Measurements from ENCODE around the gene PPP3CB.
"Not testable (repeated sequence)": the region's sequence is repeated elsewhere in the genome, so short reads cannot be mapped to it uniquely, and the experiment has no call there.

Gene PPP3CB

DNA sequence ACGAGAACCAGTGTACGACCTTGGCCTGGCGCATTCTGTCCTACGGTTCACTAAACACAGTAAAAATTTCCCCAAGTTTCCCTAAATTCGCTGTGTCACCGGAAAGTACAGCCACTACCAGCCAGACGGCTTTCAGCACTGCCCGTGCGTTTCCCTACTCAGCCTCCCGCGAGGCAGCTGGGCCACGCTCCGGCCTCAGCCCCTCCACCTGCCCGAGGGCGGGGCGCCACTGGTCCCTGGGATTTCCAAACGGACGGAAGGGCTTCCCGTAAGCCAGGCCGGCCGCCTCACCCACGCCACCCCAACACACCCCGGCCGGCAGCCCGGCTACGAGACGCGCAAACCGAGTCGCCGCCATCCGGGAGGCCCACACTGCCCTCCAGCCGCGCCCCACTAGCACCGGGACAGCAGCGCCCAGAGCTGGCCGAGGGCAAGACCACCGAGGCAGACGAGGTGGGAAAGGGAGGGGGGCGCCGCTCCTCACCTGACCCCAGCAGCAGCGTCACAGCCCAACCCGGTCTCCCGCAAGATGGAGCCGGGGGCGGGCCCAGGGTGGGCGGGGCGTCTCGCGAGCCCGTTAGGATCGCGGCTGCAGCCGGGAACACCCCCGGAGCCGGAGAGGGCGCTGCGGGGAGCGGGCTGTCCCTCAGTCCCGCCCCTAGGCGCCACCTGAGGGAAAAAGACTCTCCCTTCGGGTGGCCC, 82.1 kb downstream of the PPP3CB start, which contains the start of gene ANXA7:
Gene ANXA7, minus strand, starts transcription at position 531 of the 702 bp plus-strand sequence. CDS start 13,202 bp downstream, outside the sequence.
- peak; percentile 94 for DNase-seq

DNA sequence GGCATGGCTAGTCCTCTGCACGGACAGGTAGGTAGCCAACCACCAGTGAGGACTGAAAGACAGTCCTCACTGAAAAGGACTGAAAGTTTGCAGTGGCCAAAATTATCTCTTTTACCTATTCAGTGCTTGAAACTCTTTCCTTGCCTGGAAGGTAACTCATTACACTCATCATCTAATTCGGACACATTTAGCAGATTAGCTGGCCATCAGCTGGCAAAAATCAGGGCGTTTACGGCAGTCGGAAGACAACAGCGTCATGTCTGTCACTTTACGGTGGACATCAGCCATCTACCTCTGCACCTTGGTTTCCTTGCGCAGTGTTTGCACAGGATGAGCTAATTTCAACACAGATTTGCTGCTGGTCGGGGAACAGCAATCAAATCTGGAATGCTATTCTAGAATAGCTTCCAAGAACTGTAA, 82.7 kb downstream of the PPP3CB start:
- peak; percentile 34 for DNase-seq

DNA sequence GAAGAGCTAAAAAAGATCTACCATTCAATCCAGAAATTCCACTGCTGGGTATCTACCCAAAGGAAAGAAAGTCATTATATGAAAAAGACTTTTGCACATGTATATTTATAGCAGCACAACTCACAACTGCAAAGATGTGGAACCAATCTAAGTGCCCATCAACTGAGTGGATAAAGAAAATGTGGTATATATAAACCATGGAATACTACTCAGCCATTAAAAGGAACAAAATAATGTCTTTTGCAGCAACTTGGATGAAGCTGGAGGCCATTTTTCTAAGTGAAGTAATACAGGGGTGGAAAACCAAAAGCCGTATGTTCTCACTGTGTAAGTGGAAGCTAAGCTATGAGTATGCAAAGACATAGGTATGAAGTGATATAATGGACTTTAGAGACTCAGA, 84.9 kb downstream of the PPP3CB start:
- DNase-seq = no peak

DNA sequence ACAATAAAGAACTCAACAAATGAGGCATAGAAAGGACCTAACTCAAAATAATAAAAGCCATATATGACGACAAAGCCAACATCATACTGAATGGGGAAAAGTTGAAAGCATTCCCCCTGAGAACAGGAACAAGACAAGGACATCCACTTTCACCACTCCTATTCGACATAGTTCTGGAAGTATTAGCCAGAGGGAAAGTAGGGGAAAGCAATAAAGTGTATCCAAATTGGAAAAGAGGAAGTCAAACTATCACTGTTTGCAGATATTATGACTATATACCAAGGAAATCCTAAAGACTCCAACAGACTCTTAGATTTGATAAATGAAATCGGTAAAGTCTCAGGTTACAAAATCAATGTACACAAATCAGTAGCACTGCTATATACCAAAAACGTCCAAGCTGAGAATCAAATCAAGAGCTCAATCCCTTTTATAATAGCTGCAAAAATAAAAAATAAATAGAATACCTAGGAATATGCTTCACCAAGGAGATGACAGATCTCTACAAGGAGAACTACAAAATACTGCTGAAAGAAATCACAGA, 86.8 kb downstream of the PPP3CB start:
- DNase-seq = no peak

DNA sequence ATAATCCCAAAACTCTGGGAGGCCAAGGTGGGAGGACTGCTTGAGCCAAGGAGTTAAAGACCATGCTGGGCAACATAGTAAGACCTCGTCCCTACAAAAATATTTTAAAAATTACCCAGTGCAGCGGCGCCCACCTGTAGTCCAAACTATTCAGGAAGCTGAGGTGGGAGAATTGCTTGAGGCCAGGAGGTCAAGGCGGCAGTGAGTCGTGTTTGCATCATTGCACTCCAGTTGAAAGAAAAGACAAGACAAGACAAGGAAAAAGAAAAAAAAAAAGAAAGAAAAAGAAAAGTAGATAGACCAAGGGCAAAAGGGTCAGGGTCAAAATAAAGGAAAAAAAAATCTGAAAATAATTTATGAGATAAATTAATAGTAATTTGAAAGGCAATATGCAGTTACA, 87.8 kb downstream of the PPP3CB start:
- DNase-seq = no peak

DNA sequence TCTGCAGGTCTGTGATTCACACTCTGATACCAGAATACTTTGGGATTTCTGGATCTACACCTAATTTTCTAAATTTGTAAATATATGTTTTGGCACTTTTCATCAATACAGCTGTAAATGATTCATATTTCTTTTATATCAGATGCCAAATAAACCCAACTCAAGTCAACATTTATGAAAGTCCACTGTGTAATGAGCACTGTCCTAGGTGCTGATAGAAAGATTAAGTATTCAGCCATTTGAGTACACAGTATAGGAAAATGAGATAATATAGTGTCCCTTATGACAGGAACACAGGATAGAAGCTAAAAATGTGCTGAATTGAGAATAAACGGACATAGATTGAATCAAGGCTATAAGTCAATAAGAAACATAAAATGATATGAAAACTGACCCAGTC, 88.3 kb downstream of the PPP3CB start:
- DNase-seq = no peak

DNA sequence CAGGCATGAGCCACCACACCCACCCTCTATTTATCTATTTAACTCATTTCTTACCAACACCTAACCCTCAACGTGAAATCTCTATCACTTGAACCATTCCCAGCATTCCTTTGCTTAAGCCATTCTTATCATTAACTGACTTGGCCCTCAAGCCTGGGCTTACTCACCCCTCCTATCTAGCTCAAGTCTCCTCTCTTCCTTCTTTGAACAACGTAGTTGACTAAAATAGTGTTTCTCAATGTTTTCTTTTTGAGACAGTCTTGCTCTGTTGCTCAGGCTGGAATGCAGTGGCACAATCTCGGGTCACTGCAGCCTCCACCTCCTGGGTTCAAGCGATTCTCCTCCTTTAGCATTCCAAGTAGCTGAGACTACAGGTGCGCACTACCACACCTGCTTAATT, 89.0 kb downstream of the PPP3CB start:
- no peak for DNase-seq

DNA sequence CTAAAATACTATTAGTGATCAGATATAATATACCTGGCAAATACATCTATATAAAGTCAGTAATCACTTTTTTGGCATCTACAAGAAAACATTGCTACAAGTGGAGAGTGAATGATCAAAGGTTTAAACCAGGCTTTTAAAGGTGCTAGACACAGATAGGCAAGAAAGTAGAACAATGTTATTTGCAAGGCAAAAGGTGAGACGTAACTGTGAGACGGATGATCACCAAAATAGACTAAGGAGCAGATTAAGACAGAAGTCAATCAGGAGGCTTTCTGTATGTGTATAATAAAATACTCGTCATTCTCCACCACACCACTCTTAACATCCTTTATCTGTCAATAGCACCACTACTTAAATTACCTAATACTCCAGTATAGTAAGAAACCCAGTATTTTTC, 90.3 kb downstream of the PPP3CB start:
- no peak for DNase-seq

DNA sequence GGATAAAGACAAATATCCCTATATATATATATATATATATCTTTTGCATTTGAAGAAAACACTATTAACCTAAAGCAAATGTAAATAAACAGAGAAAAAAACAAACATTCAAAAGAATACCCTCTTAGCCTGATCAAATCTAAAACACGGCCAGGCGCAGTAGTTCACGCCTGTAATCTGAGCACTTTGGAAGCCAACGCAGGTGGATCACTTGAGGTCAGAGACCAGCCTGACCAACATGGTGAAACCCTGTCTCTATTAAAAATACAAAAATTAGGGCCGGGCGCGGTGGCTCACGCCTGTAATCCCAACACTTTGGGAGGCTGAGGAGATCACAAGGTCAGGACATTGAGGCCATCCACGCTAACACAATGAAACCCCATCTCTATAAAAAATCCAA, 91.1 kb downstream of the PPP3CB start:
- no peak for DNase-seq

DNA sequence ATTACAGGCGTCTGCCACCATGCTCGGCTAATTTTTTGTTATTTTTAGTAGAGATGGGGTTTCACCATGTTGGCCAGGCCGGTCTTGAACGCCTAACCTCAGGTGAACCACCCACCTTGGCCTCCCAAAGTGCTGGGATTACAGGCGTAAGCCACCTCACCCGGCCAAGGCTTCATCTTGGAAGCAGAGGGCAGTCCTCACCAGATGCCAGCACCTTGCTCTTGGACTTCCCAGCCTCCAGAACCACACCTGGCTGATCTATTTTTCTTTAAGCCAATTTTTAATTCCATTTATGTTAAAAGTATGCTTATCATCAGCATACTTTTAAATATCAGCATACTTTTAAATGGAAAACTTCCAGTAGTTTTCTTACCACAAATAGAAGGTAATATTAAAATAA, 94.2 kb downstream of the PPP3CB start:
- no peak for DNase-seq

DNA sequence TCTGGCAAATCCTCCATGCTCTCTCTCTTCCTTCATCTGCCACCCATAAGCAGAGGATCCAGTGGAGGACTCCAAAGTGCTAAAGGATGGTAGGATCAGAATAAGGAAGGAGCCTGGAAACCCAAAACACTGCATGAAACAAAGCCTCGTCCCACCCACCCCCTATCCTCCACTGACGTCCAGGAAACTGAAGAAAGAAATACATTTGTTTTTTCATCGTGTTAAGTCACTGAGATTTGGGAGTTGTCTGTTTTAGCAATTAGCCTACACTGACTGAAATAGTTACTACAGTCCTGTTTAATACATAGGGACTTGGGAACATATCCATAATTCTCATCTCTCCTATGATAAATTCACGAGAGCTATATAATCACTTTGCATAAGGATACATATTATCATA, 96.8 kb downstream of the PPP3CB start:
- DNase-seq = no peak

DNA sequence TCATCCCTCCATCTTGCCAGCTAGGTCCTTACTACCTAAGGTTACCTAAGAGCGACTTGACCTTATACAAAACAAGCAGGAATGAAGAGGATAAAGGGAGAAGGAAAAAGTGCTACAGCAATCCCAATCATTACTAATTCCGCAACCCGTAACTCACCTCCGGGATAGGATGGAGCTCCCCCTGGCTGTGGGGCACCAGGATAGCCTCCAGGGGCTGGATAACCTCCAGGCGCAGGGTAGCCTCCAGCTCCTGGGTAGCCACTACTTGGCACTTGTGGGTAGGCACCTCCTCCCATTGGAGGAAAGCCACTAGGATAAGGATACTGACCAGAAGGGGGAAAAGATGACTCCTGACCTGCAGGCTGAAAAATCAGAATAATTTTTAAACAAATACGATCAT, 97.8 kb downstream of the PPP3CB start:
- DNase-seq = no peak

DNA sequence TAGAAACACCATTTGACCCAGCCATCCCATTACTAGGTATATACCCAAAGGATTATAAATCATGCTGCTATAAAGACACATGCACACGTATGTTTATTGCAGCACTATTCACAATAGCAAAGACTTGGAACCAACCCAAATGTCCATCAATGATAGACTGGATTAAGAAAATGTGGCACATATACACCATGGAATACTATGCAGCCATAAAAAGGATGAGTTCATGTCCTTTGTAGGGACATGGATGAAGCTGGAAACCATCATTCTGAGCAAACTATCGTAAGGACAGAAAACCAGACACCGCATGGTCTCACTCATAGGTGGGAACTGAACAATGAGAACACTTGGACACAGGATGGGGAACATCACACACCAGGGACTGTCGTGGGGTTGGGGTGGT, 101.5 kb downstream of the PPP3CB start:
- DNase-seq = not testable (repeated sequence)

DNA sequence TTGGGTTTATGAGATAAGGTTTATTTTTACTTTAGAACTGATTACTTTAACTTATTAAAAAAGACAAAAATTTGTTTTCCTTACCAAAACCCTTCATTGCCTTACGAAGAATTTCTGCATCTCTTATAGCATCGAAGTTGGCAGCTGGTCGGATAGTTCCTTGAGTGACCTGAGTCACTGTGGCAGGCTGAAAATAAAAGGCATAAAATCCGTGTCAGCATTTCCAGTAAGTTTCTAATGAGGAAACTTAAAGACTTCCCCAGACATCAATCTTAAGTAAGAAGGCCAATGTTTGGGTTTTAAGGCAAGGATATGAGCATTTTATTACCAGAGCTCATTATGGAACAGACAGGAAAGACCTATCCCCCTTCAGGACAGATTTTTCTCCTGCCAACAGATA, 107.6 kb downstream of the PPP3CB start:
- DNase-seq = no peak

DNA sequence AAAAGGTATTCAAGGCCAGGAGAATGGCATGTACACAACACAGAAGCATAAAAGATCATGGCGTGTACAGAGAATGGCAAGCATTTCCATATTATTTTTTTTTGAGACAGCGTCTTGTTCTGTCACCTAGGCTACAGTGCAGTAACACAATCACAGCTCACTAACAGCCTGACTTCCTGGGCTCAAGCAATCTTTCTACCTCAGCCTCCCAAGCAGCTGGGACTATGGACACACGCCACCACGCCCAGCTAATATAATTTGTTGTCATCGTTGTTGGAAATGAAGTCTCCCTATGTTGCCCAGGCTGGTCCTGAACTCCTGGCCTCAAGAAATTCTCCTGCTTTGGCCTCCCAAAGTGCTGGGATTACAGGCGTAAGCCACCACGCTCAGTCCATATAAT, 109.2 kb downstream of the PPP3CB start:
- DNase-seq = no peak

All from left hindlimb (tissue), 1 donor.